Activated naive CD8-positive, alpha-beta T cell treated with anti-CD3 and anti-CD28 coated beads, Interleukin-2, amount 10 ng/mL, durations not matched to agents 7 days and 5 days (primary cell): ENCODE results near the gene CTAGE1. TPM values are rescaled to one million over a fixed set of nuclear protein-coding genes. Genes with fewer than 3 reads are reported as not detected.

ENCODE experiments used
- ATAC-seq: fragments of 150-1000 bp; cut with Tn5 transposase; one replicate; pipeline ENCODE4 v1.10.0; 2021; ENCODE audit warnings: low read depth, moderate library complexity
- POLR2A ChIA-PET: fragments of 350-600 bp; sonication (Branson Sonifier 250); formaldehyde crosslinking; loops from one replicate; lab custom pipeline; 2021; ENCODE audit warnings: antibody characterized with exemption; lab: Charles Lee
- DNase-seq: peaks from one replicate; pipeline ENCODE4 v3.0.0; 2021
- H3K27ac Mint-ChIP-seq: one replicate; pipeline ENCODE4 v1.8.0; 2022; ENCODE audit warnings: mild to moderate bottlenecking, mixed read lengths
- H3K27me3 Mint-ChIP-seq: one replicate; pipeline ENCODE4 v1.8.0; 2022; ENCODE audit warnings: mild to moderate bottlenecking, moderate library complexity, mixed read lengths
- H3K36me3 Mint-ChIP-seq: one replicate; pipeline ENCODE4 v1.8.0; 2021; ENCODE audit warnings: mild to moderate bottlenecking, mixed read lengths
- H3K4me1 Mint-ChIP-seq: one replicate; pipeline ENCODE4 v1.8.0; 2021; ENCODE audit warnings: mixed read lengths
- H3K4me3 Mint-ChIP-seq: one replicate; pipeline ENCODE4 v1.8.0; 2022; ENCODE audit warnings: mild to moderate bottlenecking, moderate library complexity, mixed read lengths
- H3K9me3 Mint-ChIP-seq: one replicate; pipeline ENCODE4 v1.8.0; 2021; ENCODE audit warnings: mixed read lengths
- total RNA-seq, 2 experiments: library from RNA; stranded (reverse); gene quantifications; one replicate each; pipeline ENCODE4 v1.2.3, GENCODE V29; 2021

CTAGE1 gene
- total RNA-seq, 2 experiments from 2014 or later, result not detected

DNA sequence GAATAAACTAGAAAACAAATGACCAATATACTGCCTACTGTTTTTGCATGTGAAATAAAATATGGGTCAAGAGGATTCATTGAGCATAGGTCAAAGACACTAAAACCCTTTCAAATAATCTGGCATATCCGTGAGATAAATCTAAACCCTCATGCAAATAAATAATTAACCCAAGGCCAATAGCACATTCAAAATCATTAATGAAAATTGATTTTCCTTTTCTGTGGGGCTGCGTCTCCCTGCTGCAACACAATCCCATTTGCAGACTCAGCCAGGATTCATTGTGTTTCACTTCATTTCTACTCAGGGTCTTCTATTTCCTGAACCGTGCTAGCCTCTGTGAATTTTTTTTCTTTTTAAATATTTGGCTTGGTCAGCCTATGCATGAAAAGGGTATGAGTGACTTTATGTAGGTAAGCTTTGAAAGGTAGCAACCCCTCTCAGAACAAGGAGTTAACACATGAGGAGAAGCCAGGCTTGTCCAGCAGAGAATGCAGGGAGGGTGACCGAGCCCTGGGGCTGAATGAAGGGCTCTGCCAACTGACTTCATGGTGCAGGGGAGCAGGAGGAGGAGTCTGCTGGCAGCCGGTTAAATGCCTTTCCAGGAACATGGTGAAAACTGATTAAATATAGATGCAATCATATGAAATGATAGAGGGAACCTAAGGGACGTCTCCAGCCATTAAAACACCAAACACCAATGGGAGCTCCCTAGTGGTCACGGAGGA is 10.3 kb upstream of the CTAGE1 start:
- DNase-seq (no peak), ATAC-seq (no peak)
- H3K9me3 Mint-ChIP-seq, result peaks cover 1% of the 10 kb centered on the region
- POLR2A ChIA-PET, result no interaction called here
- H3K4me1 Mint-ChIP-seq, result no peaks in the 10 kb centered on the region
- H3K4me3 Mint-ChIP-seq, result no peak overlapping the region
- no peaks in the 10 kb centered on the region for H3K27me3 Mint-ChIP-seq
- no peaks in the 10 kb centered on the region for H3K36me3 Mint-ChIP-seq
- no peak overlapping the region for H3K27ac Mint-ChIP-seq

DNA sequence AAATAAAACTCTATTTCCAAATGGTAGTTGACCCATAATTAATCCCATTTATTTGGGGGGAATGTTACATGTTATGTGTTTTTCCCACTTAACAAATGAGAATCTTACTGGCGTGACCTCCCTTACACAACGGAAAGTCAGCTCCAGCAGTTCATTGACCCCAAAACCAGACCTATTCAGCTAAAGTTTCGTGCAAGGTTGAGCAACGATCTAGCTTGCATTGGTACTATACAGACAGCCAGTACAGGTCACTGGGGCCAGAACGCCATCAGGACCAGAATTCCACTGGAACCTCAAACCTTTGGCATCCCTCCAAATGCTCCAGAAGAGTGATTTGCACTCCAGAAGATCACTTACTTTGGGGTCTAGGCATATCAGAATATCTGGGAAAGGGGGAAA is 6.8 kb upstream of the CTAGE1 start:
- ATAC-seq (no peak), DNase-seq (no peak)
- no peaks in the 10 kb centered on the region for H3K27me3 Mint-ChIP-seq
- POLR2A ChIA-PET, result no interaction called here
- peaks cover 1% of the 10 kb centered on the region for H3K9me3 Mint-ChIP-seq
- no peaks in the 10 kb centered on the region for H3K4me1 Mint-ChIP-seq
- H3K27ac Mint-ChIP-seq, result no peak overlapping the region
- H3K4me3 Mint-ChIP-seq, result no peak overlapping the region
- no peaks in the 10 kb centered on the region for H3K36me3 Mint-ChIP-seq

DNA sequence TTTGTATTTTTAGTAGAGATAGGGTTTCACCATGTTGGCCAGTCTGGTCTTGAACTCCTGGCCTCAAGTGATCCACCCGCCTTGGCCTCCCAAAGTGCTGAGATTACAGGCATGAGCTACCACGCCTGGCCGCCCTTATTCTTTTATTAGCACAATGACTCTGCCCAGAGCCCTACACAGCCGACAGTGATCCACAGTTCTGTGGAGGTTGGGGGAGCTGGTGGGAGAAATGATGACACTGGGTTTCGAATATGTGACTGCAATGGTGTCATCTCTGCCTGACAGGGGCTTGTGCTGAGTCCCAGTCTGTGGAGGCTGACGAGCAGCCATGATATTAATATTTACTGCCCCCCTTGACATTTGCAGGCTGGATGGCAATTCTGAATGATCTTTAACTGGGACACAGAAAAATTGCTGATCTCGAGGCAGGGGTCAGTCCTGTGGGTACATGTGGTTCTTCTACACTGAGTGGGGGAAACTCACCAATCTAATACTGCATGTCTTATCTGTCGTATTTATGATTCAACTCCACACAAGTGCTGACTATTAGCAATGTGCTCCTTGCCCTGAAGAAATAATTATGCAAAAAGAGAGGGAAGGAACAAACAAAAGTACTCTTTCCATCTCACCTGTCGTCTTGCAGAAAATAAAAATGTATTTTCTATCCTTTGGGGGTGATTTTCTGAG is 6.3 kb upstream of the CTAGE1 start:
- Mint-ChIP-seq H3K27ac (no peak overlapping the region), H3K4me3 (no peak overlapping the region), H3K4me1 (no peaks in the 10 kb centered on the region), H3K36me3 (no peaks in the 10 kb centered on the region), H3K27me3 (no peaks in the 10 kb centered on the region), H3K9me3 (peaks cover 1% of the 10 kb centered on the region)
- ATAC-seq (no peak), DNase-seq (no peak)
- POLR2A ChIA-PET, result no interaction called here

DNA sequence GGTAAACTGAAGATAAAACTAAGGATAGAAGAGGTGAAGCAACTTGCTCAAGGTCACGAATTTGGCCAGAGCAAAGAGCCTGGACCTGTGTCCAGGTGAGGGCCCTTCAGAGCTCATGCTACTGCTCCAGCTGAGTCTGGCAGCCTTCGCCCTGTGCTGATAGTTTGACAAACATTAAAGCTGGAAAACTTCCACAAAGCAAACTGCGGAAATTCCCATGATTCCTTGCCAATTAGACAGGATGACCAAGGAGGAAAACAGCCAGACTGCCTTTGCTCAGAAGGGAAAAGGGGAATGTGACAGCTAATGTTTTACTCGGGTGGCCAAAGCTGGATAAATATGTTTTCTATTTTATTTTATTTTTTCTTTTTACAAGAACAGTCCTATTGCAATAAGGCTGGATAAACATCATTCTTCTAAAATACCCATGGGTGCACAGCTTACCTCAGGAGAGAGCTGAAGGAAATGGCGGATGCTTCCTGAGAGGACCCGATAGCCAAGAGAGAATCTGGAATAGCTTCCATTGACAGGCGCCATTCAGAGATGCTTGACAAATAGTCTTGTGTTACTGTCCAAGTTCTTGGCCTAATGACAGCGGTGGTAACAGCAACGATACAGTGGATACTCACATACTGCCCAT is 5.3 kb upstream of the CTAGE1 start:
- no peak overlapping the region for H3K27ac Mint-ChIP-seq
- ATAC-seq, result no peak
- H3K4me3 Mint-ChIP-seq, result no peak overlapping the region
- peaks cover 6% of the 10 kb centered on the region for H3K9me3 Mint-ChIP-seq
- POLR2A ChIA-PET, result no interaction called here
- no peaks in the 10 kb centered on the region for H3K4me1 Mint-ChIP-seq
- H3K27me3 Mint-ChIP-seq, result no peaks in the 10 kb centered on the region
- no peak for DNase-seq
- no peaks in the 10 kb centered on the region for H3K36me3 Mint-ChIP-seq

DNA sequence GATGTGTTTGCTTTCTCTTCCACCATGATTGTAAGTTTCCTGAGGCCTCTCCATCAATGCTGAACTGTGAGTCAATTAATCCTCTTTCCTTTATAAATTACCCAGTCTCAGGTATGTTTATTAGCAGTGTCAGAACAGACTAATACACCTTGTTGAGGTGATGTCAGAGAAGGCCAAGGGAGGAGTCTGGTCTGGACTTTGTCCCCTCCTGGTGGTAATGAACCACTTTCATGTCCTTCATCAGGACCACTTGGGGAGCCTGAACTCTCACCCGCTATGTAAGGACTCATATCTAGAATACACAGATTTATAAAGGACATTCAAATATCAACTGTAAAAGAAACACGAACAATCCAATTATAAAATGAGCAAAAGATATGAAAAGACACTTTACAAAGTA is 2.9 kb upstream of the CTAGE1 start:
- ATAC-seq (no peak), DNase-seq (no peak)
- Mint-ChIP-seq H3K27ac (no peak overlapping the region), H3K9me3 (peaks cover 6% of the 10 kb centered on the region), H3K27me3 (no peaks in the 10 kb centered on the region), H3K4me1 (no peaks in the 10 kb centered on the region), H3K4me3 (no peak overlapping the region), H3K36me3 (no peaks in the 10 kb centered on the region)
- POLR2A ChIA-PET, result no interaction called here

DNA sequence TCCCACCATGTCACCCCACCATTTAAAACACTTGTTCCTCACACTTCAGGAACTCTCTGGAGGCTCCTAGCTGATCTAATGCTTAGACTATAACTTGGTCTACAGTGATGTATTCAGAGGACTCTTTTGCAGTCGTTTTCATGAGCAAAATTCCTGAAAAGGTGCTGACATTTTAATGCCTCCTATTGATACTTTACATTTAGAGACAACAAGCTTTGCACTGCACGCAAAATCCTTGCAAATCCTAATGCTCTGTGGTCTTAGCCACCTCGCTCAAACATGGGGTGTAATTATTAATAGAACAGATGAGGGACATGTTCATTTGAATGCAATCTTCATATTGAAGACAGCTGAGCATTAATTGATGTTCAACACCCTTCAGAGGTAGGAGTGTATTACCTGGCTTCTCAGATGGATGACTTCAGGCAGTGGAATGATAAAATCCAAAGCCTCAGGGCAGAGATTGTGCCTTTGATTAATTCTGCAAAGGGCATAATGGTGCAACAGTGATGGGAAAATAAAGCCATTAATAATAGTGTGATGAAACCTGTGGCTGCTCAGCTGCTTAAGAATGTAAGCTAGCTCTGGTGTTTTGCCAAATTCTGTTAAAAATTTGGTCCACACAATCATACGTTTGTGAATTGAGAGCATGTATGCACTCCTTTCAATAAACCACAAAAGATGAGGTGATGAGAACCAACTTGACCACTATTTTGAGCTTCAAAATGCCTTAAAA is 5.4 kb downstream of the CTAGE1 start:
- Mint-ChIP-seq H3K4me3 (no peak overlapping the region), H3K27me3 (no peaks in the 10 kb centered on the region), H3K36me3 (no peaks in the 10 kb centered on the region), H3K9me3 (peaks cover 2% of the 10 kb centered on the region), H3K4me1 (no peaks in the 10 kb centered on the region), H3K27ac (no peak overlapping the region)
- DNase-seq, result no peak
- no peak for ATAC-seq
- POLR2A ChIA-PET, result no interaction called here

DNA sequence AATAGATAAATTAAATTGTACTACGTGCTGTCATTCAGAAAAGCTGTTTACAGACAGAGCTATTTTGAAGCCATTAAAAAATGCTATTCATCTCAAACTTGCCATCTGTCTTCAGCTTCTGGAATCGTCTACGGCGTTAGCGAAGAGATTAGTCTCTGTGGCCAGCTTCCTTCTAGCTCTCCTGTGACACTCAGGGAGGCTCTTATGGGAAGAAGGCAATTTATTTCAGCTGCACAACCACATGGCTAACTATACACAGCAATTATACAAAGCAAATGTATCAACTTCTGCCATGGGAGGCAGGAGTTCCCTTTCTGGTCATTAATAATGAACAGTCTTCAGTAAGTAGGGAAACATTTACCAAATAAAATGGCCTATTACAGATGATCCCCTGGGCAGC is 6.3 kb downstream of the CTAGE1 start:
- ATAC-seq, result no peak
- no peaks in the 10 kb centered on the region for H3K4me1 Mint-ChIP-seq
- H3K9me3 Mint-ChIP-seq, result peaks cover 2% of the 10 kb centered on the region

DNA sequence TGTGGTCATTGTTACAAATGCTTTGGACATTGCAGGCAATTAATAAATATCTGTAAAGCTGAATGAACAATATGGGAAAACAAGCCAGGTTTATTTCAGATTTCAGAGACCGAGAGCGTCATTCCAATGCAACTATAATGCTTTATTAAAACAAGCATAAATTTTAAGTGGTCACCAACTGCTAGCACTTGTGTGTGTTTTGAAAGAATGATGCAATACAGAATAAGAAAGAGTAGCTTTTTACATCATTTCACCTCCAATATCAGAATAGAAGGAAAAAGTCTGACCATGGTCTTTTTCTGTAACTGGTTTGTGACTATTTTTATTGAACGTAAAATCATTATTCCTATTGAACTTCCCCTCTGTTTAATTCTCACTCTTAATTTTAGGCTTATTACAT is 7.6 kb downstream of the CTAGE1 start:
- ATAC-seq (no peak), DNase-seq (no peak)
- H3K4me3 Mint-ChIP-seq, result no peak overlapping the region
- no peaks in the 10 kb centered on the region for H3K36me3 Mint-ChIP-seq
- POLR2A ChIA-PET, result no interaction called here
- H3K27me3 Mint-ChIP-seq, result no peaks in the 10 kb centered on the region
- no peaks in the 10 kb centered on the region for H3K4me1 Mint-ChIP-seq
- H3K9me3 Mint-ChIP-seq, result peaks cover 2% of the 10 kb centered on the region
- no peak overlapping the region for H3K27ac Mint-ChIP-seq

More for the DNA sequence above, 6.3 kb downstream of the CTAGE1 start:
- Mint-ChIP-seq H3K27ac (no peak overlapping the region), H3K4me3 (no peak overlapping the region), H3K27me3 (no peaks in the 10 kb centered on the region), H3K36me3 (no peaks in the 10 kb centered on the region)
- no peak for DNase-seq
- POLR2A ChIA-PET, result no interaction called here

DNA sequence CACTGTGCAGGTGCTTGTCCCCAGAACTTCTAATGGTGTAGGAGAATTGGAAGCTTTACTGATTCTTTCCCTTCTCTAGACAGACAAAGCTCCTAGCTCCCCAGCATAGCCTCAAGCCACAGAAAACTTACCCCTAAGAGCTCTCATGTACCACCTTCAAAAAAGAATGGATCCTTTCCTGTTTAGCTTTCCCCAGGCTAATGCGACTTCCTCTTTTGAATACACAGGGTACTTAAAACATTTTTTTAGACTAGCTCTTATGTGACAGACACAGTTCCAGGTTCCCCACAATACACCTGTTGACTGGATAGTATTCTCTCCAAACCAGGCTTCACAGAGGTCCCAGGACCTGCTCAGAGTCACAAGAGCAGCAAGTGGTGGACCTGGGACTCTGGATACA is 8.3 kb downstream of the CTAGE1 start:
- no peak for DNase-seq
- Mint-ChIP-seq H3K36me3 (no peaks in the 10 kb centered on the region), H3K27ac (no peak overlapping the region), H3K4me3 (no peak overlapping the region), H3K9me3 (peaks cover 5% of the 10 kb centered on the region), H3K4me1 (no peaks in the 10 kb centered on the region), H3K27me3 (no peaks in the 10 kb centered on the region)
- POLR2A ChIA-PET, result no interaction called here
- no peak for ATAC-seq

DNA sequence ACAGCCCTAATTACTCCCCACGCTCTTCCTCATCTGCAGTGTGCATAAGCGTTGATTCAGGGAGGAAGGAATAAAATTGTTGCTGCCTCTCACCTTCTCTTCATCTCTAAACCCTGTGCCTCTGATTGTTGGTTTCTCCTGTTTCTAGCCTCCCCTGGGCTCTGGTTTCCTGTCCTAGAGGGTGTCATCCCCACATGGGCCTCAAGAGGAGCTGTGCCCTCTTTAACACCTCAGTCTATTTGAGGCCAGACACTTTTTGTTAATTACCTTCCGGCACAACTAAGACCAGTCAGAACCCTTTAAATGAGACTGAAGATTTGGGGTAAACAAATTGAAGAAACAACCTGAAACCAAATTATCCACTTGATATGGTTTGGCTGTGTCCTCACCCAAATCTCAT is 9.7 kb downstream of the CTAGE1 start:
- DNase-seq (no peak), ATAC-seq (no peak)
- no peak overlapping the region for H3K4me3 Mint-ChIP-seq
- peaks cover 5% of the 10 kb centered on the region for H3K9me3 Mint-ChIP-seq
- H3K27me3 Mint-ChIP-seq, result no peaks in the 10 kb centered on the region
- H3K27ac Mint-ChIP-seq, result peak overlapping the region; percentile 34
- POLR2A ChIA-PET, result no interaction called here
- H3K4me1 Mint-ChIP-seq, result no peaks in the 10 kb centered on the region
- no peaks in the 10 kb centered on the region for H3K36me3 Mint-ChIP-seq

DNA sequence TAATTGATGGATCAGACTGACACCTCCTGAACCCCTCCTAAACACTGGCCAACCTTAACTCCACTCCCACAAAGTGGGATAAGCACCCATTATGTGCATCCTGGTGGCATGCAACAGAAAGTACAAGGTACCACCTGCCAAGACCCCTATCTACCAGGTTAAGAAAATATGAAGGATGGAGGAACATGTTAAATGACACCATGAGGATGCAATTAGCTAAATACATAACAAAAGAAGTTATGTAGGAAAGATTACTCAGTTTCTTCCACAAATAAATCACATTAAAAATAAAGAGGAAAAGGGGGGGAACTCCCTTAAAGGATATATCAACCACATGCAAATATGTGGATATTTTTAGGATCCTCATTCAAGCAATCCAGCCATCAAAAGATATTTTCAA is 12.6 kb downstream of the CTAGE1 start:
- no peaks in the 10 kb centered on the region for H3K4me1 Mint-ChIP-seq
- no peak overlapping the region for H3K4me3 Mint-ChIP-seq
- H3K27me3 Mint-ChIP-seq, result no peaks in the 10 kb centered on the region
- DNase-seq (no peak), ATAC-seq (no peak)
- no peak overlapping the region for H3K27ac Mint-ChIP-seq
- H3K9me3 Mint-ChIP-seq, result peaks cover 5% of the 10 kb centered on the region
- no peaks in the 10 kb centered on the region for H3K36me3 Mint-ChIP-seq
- POLR2A ChIA-PET, result no interaction called here

DNA sequence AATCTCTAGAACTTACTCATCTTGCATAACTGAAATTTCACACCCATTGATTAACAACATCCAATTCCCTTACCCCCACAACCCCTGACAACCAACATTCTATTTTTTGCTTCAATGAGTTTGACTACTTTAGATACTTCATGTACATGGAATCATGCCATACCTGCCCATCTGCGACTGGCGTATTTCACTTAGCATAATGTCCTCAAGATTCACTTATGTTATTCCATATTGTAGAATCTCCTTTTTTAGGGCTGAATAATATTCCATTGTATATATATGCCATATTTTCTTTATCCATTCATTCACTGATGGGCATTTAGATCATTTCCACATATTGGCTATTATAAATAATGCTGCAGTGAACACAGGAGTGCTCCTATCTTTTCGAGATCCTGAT is 13.8 kb downstream of the CTAGE1 start:
- DNase-seq (no peak), ATAC-seq (no peak)
- Mint-ChIP-seq H3K4me1 (no peaks in the 10 kb centered on the region), H3K4me3 (no peak overlapping the region), H3K27me3 (no peaks in the 10 kb centered on the region), H3K9me3 (peaks cover 5% of the 10 kb centered on the region), H3K27ac (no peak overlapping the region), H3K36me3 (no peaks in the 10 kb centered on the region)
- POLR2A ChIA-PET, result no interaction called here

DNA sequence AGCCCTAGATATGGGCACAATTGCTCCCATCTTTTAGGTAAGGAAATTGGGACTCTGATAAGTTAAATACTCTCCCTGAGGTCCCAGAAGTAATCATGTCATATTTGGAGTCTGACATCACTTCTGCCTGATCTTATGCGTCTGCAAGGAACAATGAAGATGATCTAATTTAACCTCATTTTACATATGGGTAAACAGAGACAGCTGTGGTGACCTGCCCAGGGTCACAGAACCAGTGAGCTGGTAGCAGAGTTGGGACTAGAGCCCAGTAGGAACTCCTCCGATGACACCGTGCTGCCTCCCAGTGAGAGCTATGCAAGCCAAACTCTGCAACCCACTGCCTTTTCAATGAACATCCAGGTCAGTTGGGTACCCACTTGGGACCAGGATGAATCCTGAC is 17.8 kb downstream of the CTAGE1 start:
- no peak for DNase-seq

More for the DNA sequence above, 17.8 kb downstream of the CTAGE1 start:
- no peak overlapping the region for H3K27ac Mint-ChIP-seq
- POLR2A ChIA-PET, result no interaction called here
- ATAC-seq, result no peak
- H3K4me3 Mint-ChIP-seq, result no peak overlapping the region
- no peaks in the 10 kb centered on the region for H3K4me1 Mint-ChIP-seq
- H3K36me3 Mint-ChIP-seq, result no peaks in the 10 kb centered on the region
- no peaks in the 10 kb centered on the region for H3K27me3 Mint-ChIP-seq
- H3K9me3 Mint-ChIP-seq, result peaks cover under 1% of the 10 kb centered on the region
